ENCODE results near the gene PLEKHB2.

PLEKHB2 gene

GRCh38 chr2:131120815-131121317, 15.7 kb downstream of the PLEKHB2 start:
- no peak for DNase-seq (ENCODE audit: low read depth)
- H3K4me3 ChIP-seq (replicated peaks; ENCODE audit: low read depth, low read length), result no peak overlapping the region
- no peak for TF ChIP-seq CTCF (IDR thresholded peaks at IDR 0.05; ENCODE audit: low read length, missing control alignments)

GRCh38 chr2:131121464-131121863, 16.3 kb downstream of the PLEKHB2 start:
- H3K4me3 ChIP-seq (replicated peaks; ENCODE audit: low read depth, low read length), result no peak overlapping the region
- no peak for TF ChIP-seq CTCF (IDR thresholded peaks at IDR 0.05; ENCODE audit: low read length, missing control alignments)
- peak; percentile 14 for DNase-seq (ENCODE audit: low read depth)

DNA sequence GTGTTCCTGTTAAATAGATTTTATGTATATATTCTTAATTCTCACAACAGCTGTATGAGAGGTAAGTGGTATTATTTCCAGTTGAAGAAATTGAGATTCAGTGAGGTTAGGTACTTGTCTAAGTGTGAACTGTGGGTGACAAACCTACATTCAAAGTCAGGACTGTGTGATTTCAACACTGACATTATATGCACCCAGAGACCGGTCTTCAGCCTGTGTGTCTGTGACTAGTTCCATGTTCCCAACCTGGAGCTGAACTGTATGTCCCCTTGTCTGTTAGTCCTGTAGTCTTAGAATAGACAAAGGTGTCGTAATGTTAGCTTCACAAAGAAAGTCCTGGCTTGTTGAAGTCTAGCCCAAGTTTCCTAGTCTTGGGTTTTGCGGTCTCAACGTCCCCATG, 17.4 kb downstream of the PLEKHB2 start:
- H3K4me3 ChIP-seq (replicated peaks; ENCODE audit: low read depth, low read length), result no peak overlapping the region
- no peak for DNase-seq (ENCODE audit: low read depth)
- no peak for TF ChIP-seq CTCF (IDR thresholded peaks at IDR 0.05; ENCODE audit: low read length, missing control alignments)

- no peak for DNase-seq (ENCODE audit: low read depth)
- no peak overlapping the region for H3K4me3 ChIP-seq (replicated peaks; ENCODE audit: low read depth, low read length)
- no peak for TF ChIP-seq CTCF (IDR thresholded peaks at IDR 0.05; ENCODE audit: low read length, missing control alignments)
Observed at GRCh38 chr2:131123192-131123591, 18.1 kb downstream of the PLEKHB2 start.

- no peak for DNase-seq (ENCODE audit: low read depth)
- TF ChIP-seq CTCF (IDR thresholded peaks at IDR 0.05; ENCODE audit: low read length, missing control alignments), result no peak
- no peak overlapping the region for H3K4me3 ChIP-seq (replicated peaks; ENCODE audit: low read depth, low read length)
Observed at GRCh38 chr2:131125195-131125757, 20.1 kb downstream of the PLEKHB2 start.

DNA sequence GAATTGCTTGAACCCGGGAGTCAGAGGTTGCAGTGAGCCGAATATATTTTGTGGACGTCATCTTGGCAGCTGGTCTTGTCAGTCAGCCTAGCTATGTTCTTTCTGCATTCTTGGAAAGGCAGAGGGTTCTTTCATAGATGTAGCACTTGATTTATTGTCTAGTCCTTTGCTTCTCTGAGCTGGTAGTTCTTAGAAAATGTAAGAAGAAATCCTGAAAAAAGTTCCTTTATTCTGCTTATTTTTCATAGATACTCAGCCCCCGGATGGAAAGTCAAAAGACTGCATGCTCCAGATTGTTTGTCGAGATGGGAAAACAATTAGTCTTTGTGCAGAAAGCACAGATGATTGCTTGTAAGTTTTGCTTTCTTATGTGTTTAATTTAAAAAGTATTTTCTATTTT, 21.3 kb downstream of the PLEKHB2 start:
- no peak for TF ChIP-seq CTCF (IDR thresholded peaks at IDR 0.05; ENCODE audit: low read length, missing control alignments)
- DNase-seq (ENCODE audit: low read depth), result no peak
- no peak overlapping the region for H3K4me3 ChIP-seq (replicated peaks; ENCODE audit: low read depth, low read length)

- TF ChIP-seq CTCF (IDR thresholded peaks at IDR 0.05; ENCODE audit: low read length, missing control alignments), result no peak
- no peak overlapping the region for H3K4me3 ChIP-seq (replicated peaks; ENCODE audit: low read depth, low read length)
- DNase-seq (ENCODE audit: low read depth), result no peak
Observed at GRCh38 chr2:131127076-131127475, 21.9 kb downstream of the PLEKHB2 start.

Data from fibroblast of pulmonary artery (primary cell).